Suppressor macrophage (primary cell): ENCODE results near the gene WDR73.
"Not testable (repeated sequence)": the region's sequence is repeated elsewhere in the genome, so short reads cannot be mapped to it uniquely, and the experiment has no call there.

Experiments
- DNase-seq, 4 experiments: peaks; one replicate each; pipeline ENCODE4 v3.0.0-alpha.2; 2020 to 2022

The WDR73 gene

DNA sequence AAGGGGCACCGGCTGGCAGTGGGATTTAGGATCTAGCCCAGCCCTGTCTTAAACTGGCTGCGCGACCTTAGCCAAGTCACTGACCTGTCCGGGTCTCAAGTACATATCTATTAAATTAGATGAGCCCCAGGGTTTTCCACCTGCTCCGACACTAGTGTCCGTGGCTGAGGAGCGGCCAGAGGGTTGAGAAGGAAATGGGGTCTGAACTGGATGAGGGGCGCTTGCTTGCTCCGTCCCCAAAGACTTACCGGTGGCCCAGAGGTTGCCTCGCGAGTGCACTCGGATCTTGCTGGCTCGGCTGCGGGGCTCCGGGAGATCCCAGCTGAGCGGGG is 3.6 kb upstream of the WDR73 start:
- no peak for DNase-seq

DNA sequence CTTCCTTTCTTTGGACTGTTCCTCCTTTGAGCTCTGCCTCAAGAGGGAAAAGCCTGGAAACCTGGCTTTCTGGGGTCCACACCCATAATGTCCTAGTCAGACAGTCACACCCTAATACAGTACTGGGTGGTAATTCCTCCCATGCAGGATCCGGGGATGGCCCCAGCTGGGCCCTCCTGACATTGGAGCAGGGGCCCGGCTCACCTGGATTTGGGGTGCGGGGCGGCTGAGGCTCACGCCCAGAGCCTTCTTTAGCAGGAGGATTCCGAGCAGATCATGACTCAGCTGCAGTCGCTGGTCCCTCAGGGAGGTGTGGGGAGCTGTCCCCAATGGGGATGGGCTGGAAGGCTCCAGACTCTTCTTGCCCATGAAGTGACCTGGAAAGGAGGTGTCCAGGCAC is 2.9 kb upstream of the WDR73 start:
- DNase-seq = no peak

GRCh38 chr15:84654689-84655453 is 788 bp upstream of the WDR73 start:
- DNase-seq = peak; percentile 82 to 88 (median 87)

DNA sequence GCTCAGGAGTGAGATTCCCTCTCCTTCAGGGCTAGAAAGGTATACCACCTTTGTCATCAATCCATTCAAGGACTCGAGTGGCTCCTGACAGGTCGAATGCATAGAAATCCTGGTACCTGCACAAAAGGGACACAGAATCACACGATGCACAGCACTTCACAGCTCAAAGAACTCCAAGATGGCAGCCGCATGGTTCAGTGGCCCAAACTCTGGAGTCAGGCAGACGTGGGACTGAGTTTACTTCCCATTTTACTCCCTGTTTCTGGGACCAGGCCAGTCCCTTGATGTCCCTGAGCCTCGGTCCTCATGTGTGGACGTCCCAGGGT is 536 bp downstream of the WDR73 start:
- DNase-seq = peak in 1 of 4 experiments; percentile 83

DNA sequence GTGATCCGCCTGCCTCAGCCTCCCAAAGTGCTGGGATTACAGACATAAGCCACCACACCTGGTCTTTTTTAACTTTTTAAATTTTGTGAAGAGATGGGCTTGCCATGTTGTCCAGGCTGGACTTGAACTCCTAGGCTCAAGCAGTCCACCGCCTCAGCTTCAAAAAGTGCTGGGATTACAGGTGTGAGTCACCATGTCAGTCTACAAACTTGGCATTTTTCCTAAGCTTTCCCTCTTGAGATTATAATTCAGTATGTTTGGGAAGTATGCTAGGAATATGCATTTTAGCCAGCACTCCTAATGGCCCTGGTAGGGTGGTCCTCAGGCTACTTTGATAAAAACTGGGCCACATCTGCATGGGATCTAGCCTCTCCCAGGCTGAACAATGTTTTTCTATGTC is 4.4 kb downstream of the WDR73 start:
- DNase-seq = no peak

DNA sequence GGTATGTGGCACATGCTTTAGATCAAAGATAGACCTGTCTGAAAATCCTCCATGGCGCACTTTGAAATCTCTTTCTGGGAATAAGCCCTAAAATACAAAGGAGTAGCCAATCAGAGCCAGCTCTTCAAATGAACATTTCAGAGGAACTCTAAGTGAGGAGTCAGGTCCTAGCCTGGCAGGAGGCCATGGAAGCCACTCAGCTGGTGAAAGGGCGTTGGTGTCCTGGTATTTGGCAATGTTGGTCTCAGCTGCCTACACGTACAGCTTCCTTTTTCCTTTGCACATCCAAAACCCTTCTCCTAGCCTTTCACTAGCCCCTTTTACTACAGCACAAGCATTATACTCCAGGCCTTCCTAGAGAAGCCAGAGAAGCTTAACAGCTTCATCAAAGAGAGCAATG is 5.5 kb downstream of the WDR73 start:
- DNase-seq = peak; percentile 81 to 90 (median 90)

DNA sequence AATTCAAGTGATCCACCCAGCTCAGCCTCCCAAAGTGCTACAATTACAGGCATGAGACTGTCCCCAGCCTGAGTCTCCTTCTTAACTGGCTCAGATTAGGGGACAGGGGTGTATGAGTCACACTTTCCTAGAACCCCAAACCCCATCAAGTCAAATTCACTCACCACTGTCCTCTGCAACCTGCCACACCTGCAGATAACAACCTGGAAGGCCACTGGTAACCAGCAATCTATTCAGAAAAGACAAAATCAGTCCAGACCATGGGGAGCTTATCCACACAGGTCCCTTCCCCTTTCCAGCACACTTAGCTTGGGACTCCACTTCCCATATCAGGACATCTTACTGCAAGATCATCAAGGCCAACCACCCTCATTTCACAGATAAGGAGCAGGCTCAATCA is 6.4 kb downstream of the WDR73 start:
- peak in 3 of 4 experiments; percentile 22 to 32 (median 30) for DNase-seq

- no peak for DNase-seq
Observed at GRCh38 chr15:84645997-84646396, 8.1 kb downstream of the WDR73 start.

- no peak for DNase-seq
Observed at GRCh38 chr15:84645496-84645895, 8.6 kb downstream of the WDR73 start.

DNA sequence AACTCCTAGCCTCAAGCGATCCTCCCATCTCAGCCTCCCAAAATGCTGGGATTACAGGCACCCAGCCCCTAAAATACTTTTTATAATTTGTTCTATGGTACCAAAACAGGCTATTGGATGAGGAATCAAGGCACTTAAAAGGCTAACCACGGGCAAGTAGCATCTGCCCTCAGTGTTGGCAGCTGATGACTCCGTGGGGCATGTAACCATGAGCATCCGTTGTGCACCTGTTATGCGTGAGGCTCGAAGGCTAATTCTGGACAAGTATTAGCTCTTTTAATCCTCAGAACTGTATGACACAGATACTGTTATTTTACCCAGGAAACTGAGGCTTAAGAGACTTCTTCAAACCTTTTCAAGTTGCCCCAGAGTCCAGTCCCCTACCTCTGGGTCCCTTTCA is 10.2 kb downstream of the WDR73 start:
- no peak for DNase-seq

DNA sequence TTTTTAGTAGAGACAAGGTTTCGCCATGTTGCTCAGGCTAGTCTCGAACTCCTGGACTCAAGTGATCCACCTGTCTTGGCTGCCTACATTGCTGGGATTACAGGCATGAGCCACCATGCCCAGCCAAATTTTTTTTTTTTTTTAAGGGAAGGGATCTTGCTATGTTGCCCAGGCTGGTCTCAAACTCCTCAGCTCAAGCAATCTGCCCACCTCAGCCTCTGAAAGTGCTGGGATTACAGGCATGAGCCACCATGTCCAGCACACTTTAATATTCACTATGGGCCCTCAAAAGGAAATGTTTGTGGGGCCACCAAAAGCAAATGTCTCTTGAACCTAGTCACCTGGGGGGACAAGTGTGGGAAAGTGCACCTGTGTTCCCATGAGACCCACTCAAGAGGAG is 11.4 kb downstream of the WDR73 start:
- DNase-seq = not testable (repeated sequence)

DNA sequence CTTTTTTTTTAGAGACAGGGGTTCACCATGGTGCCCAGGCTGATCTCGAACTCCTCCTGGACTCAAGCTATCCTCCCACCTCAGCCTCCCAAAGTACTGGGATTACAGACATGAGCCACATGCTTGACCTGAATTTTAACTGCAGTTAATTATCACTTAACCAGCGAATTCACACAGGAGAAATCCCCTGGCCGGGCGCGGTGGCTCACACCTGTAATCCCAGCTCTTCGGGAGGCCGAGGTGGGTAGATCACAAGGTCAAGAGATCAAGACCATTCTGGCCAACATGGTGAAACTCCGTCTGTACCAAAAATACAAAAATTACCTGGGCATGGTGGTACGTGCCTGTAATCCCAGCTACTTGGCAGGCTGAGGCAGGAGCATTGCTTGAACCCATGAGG is 12.2 kb downstream of the WDR73 start:
- DNase-seq = not testable (repeated sequence)

DNA sequence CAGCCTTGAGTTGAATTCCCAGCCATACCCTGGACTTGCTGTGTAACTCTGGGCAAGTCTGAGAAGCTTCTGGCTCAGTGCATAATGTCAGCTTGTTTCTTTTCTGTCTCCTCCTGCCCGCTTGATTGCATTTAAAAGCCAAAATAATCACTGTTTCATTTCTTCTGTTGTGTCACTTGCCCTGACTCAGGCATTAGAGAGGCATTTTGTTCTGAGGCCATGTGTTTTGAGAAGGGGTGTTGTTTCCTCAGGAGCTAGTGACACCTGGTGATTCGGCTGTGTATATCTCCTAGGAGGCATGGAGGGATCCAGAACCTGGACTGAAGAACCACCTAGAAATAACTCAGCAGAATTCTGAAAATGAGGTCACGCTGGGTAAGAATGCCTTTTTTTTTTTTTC is 16.0 kb downstream of the WDR73 start:
- no peak for DNase-seq

DNA sequence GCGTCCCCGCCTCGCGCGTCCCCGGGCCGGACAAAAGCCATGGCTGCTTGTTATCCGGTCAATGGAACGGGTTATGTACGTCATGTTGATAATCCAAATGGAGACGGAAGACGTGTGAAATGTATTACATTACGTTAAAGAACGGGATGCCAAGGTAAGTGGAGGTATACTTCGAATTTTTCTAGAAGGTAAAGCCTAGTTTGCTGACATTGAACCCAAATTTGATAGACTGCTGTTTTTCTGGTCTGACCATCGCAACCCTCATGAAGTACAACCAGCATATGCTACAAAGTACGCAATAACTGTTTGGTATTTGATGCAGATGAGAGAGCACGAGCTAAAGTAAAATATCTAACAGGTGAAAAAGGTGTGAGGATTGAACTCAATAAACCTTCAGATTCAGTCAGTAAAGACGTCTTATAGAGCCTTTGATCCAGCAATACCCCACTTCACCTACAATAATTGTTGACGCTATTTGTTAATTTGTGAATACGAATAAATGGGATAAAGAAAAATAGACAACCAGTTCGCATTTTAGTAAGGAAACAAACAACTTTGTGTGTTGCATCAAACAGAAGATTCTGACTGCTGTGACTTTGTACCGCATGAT is 19.8 kb downstream of the WDR73 start:
- no peak for DNase-seq

DNA sequence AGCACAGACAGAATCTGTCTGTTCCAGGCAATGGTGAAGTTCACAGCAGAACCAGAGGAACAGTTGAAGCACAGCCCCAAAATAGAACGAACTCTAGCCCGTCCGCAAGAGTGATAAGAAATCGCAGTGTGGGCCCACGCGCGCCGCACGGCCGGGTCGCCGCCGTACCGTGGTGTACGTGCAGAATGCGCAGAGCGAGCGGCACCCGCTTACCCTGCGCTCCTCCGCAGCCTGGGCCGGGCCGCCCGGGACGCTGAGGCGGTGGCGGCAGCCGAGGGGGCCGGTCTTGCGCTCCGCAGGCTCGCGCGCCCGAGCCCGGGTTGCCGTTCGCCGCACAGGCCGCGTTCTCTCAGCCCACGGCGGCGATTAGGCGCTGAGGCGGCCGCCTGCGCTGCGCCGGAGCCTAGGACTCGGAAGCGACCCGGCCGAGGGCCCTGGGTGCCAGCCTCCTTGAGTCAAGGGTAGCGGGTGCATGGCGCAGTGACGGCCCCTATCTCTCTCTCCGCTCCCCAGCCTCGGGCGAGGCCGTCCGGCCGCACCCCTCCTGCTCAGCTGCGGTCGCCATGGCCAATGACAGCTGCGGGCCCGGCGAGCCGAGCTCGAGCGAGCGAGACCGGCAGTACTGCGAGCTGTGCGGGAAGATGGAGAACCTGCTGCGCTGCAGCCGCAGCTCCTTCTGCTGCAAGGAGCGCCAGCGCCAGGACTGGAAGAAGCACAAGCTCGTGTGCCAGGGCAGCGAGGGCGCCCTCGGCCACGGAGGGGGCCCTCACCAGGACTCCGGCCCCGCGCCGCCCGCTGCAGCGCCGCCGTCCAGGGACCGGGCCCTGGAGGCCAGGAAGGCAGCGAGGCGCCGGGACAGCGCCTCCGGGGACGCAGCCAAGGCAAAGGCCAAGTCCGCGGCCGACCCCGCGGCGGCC is 20.5 kb downstream of the WDR73 start:
- DNase-seq = peak; percentile 61 to 85 (median 72)

DNA sequence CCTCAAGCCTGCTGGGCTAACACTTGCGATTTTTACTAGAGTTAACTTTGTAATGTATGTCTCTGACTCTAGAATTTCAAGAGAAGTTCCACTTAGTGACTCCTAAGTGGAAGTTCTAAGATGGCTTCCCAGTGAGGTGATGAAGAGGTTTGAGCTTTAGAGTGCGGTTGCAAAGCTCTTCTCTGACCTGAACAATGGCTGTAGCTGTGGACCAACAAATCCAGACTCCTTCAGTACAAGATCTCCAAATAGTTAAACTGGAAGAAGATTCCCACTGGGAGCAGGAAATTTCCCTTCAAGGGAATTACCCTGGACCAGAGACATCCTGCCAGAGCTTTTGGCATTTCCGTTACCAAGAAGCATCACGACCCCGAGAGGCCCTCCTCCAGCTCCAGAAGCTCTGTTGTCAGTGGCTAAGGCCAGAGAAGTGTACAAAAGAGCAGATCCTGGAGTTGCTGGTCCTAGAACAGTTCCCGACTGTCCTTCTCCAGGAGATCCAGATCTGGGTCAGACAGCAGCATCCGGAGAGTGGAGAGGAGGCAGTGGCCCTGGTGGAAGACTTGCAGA is 22.3 kb downstream of the WDR73 start:
- DNase-seq = no peak

GRCh38 chr15:84629033-84629432 is 25.1 kb downstream of the WDR73 start:
- no peak for DNase-seq

- no peak for DNase-seq
Observed at GRCh38 chr15:84625123-84625522, 29.0 kb downstream of the WDR73 start.

GRCh38 chr15:84624359-84624758 is 29.7 kb downstream of the WDR73 start:
- no peak for DNase-seq

- DNase-seq = no peak
Observed at GRCh38 chr15:84621358-84621979, 32.6 kb downstream of the WDR73 start.

DNA sequence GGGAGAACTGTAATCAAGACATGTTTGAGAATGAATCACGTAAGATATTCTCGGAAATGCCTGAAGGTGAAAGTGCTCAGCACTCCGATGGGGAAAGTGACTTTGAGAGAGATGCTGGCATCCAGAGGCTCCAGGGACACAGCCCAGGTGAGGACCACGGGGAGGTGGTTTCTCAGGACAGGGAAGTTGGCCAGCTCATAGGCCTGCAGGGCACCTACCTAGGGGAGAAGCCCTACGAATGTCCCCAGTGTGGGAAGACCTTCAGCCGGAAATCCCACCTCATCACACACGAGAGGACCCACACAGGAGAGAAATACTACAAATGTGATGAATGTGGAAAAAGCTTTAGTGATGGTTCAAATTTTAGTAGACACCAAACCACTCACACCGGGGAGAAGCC is 33.5 kb downstream of the WDR73 start:
- no peak for DNase-seq

GRCh38 chr15:84616235-84616634 is 37.8 kb downstream of the WDR73 start:
- DNase-seq = peak; percentile 80 to 90 (median 84)

GRCh38 chr15:84611631-84612030 is 42.5 kb downstream of the WDR73 start:
- DNase-seq = no peak
